EH (cell line): ENCODE measurements around the gene SORCS1.
"Not testable (repeated sequence)": the region's sequence is repeated elsewhere in the genome, so short reads cannot be mapped to it uniquely, and the experiment has no call there.

ENCODE experiments used
- DNase-seq: peaks from one replicate; pipeline ENCODE4 v3.0.0-alpha.2; 2015; ENCODE audit warnings: low read depth

Gene SORCS1

DNA sequence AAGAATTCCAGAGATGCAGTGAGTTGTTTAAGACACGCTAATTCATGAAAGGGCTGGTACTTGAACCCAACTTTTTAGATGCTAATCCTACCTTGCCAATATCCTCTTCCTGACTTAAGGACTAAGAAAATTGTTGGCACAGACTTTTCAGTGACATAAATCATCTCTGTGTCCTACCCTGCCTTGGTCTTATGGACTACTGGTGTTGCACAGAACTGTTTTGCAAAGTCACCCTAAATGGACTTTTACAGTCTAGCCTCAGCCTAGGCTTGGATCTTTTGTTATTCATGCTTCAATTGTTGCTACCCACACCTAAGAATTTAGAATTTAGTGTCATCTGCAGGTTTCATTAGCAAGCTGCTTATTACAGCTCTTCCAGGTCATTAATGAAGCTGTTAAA is 112.7 kb downstream of the SORCS1 start:
- DNase-seq: no peak

DNA sequence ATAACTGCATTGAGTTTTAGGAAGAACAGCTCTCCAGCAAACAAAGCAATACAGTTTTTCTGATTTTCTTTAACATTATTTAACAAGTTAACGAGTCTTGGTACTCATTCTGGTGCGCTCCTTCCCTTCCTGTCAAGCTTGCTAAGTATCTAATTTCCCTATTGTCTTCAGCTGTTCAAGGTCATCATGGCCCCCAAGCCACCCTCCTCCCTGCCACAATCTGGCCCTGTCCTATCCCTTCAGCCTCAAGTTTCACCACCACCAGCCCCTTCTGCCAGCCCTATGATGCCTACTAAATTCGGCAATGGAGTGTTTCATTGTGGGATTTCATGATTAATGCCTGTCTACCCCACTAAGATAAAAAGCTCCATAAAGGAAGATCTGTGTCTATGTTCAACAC is 121.0 kb downstream of the SORCS1 start:
- DNase-seq: no peak

DNA sequence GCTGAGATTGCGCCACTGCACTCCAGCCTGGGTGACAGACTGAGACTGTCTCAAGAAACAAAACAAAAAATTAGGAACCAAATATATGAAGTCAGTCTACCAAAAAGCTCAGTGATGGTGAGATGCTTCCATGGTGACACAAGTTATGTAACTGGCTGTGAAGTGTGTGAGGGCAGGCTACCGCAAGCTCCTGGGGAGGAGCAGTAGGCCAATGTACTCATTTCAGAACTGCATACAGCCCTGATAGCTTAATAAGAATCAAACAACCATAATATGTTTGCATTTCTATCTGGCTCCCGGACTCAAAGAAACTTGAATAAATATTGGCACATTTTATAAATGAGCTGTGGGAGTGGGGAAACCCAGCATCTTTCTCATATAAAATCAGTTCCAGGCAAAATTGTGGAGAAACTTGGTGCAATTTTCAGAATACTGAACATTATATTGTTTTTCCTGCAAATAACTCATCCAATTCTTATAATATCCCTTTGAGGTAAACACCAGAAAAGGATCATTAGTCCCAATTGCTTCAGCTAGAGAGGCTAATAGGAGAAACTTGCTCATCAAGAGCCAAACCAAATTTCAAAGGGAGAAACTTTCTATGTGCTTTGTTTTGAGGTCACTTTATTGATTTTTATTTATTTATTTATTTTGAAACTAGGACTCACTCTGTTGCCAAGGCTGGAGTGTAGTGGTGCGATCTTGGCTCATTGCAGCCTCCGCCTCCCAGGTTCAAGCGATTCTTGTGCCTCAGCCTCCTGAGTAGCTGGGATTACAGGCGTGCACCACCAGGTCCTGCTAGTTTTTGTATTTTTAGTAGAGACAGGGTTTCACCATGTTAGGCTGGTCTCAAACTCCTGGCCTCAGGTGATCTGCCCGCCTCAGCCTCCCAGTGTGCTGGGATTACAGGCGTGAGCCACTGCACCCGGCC is 127.0 kb downstream of the SORCS1 start:
- no peak for DNase-seq

DNA sequence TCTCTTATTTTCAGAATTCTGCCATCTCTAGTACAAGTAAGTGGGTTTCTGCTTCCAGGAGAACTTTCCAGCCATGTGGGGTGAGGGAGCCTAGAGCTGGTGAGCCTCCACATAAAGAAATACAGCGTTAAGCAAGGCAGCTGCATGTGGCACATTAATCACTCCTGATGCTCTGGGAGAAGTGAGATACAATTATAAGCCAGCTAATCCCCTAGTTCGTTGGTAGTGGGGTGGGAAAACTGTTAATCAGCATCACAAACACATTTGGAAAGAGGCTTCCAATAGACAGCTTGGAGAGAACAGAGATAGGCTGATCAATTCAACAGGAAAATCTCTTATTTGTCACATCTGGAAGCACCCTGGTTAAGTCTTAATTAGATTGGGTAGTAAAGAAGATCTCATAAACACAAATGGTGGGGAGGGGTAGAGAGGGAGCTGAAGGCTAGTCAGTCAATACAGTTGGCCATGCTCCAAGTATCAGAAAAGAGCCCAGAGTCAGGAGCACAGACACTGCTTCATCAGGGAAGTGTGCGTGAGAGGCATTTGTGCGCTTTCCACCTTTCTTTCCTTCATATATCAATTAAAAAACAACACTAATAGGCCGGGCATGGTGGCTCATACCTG is 130.6 kb downstream of the SORCS1 start:
- no peak for DNase-seq

DNA sequence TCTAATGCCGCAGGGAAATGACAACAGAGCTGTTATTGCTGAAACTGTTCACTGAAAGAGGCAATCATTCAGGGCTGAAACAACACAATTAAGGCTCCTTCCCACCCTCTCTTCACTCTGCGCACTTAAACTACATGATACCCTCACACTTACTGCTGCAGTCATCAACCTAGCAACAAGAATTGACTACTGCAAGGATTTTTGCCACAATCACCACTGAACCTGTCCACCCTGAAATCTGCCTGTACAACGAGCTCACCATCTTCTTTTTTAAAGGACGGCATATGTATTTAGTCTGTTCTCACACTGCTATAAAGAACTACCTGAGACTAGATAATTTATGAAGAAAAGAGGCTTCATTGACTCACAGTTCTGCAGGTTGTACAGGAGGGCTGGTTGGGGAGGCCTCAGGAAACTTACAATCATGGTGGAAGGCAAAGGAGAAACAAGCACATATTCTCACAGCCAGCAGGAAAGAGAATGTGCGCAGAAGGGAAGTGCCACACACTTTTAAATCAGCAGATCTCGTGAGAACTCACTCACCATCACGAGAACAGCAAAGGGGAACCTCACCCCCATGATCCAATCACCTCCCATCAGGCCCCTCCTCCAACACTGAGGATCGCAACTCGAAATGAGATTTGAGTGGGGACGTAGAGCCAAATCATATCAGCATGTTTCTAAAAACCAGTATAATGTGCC is 131.7 kb downstream of the SORCS1 start:
- DNase-seq: no peak

DNA sequence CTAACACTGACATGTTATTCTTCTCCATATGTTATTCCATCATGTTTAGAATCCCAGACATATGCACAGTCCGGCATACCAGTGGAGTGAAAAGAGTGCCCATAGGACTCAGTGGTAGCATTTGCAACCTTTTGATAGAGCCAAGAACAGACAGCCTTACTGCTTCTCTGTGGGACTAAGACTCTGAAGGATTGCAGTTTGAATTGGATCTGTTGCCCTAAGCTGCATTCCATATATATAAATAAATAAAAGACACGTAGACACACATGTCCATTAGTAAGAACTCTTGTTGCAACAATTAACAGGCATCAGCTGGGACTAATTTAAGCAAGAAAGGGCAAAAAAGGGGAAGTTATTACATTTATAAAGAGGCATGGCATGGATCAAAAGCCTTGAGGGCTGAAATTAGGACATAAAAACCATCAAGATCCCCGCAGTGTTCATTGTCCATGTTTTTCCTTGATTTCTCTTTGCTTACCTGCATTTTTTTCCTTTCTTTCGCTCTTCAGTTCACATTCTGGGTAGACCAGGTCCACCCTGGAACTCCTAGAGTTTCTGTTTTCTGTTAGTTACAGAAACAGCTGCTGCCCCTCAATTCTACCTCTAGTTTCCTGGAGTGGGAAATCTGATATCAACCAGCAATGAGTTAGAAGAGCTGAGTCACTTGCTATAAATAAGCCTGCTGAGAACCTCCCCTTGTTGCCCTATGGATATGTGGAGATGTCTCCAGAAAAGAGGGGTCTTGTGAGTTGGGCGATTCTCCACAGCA is 132.4 kb downstream of the SORCS1 start:
- no peak for DNase-seq

DNA sequence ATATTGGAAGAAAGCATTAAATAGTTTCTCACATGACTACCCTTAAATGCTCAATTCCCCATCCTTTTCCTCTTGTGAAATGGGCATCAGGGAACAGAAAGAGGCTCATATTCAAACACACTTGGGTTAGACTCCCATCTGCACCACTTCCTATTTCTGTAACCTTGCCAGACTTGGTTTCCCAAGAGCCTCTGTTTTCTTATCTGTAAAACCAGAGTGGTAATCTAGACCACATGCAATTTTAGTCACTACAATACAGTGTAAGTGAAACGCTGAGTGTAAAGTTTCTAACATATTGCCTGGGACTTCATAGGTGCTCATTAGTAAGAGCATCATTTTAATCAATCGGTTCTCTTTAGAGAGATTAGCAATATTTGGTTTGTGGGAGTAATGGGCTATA is 136.3 kb downstream of the SORCS1 start:
- DNase-seq: no peak

DNA sequence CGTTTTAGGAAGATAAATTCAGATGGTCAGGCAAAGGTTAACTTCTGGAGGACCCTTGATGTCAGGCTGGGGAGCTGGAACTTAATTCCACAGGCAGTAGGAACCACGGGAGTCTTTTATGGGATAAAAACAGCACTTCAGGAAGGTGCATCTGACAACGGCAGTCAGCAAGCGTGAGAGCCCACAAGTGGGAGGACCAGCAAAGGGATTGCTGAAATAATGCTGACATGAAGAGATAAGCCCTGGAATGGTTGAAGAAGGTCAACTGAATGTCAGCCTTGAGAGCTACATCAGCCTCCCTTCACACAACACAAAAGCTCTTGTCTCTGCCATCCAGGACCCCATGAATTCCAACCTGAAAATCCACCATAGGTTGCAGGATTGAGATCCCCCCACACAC is 138.8 kb downstream of the SORCS1 start:
- no peak for DNase-seq

DNA sequence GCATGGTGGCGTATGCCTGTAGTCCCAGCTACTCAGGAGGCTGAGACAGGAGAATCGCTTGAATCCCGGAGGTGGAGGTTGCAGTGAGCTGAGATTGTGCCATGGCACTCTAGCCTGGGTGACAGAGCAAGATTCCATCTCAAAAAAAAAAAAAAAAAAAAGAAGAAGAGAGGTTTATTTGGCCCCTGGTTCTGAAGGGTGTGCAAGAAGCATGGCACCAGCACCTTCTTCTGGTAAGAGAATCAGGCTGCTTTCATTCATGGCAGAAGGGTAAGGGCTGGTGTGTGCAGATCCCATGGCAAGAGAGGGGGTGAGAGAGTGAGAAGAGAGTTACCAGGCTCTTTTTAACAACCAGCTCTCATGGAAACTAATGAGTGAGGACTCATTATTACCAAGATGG is 140.5 kb downstream of the SORCS1 start:
- DNase-seq: not testable (repeated sequence)

DNA sequence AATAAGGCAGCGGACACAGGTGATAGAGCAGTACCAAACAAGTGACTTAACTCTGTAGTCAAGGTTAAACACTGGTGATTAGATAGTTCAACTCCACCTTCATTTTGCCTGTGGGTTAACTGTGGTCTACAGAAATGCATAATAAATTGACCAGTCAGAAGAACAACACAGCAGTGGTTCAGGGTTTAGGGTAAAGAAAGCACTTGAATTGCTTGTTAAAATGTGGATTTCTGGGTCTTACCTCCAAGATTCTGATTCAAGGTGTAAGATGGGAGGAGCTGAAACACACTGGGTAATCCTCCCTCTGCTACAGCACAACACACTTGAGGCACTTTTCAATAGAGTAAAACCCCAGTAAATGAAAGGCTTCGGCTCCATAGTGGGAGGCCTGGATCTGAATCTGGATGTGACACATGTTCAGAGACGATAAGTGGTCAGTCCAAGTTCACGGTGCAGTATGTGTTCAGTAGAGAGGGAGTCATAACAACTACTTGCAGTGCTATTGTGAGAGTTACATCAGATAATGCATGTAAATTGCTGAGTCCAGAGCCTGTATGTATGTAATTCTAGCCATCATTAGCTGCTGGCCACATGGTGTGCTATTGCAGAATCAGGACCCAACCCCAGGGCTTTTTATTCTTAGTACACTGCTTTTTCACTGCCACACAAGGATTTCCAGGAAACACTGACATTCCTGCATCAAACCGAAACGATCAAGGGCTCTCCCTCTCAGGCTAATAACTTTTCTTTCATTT is 141.7 kb downstream of the SORCS1 start:
- DNase-seq: no peak

DNA sequence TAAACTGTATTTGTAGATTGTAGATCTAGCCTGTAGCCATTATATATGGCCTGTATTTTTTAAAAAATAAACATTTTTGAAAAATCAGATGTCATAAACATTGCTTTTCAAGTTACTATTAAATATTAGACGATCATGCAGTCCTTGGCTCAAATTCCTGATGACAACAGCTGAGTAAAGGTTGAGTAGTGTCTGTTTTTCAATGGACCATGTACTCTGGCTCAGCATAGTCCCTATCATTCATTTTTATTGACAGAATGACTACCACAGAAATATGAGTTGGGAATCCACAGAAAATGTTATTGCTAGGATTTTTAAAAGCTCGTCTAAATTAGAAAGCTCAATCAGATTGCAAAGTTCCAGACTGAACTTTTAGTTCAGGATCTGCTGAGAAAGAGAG is 145.4 kb downstream of the SORCS1 start:
- no peak for DNase-seq

DNA sequence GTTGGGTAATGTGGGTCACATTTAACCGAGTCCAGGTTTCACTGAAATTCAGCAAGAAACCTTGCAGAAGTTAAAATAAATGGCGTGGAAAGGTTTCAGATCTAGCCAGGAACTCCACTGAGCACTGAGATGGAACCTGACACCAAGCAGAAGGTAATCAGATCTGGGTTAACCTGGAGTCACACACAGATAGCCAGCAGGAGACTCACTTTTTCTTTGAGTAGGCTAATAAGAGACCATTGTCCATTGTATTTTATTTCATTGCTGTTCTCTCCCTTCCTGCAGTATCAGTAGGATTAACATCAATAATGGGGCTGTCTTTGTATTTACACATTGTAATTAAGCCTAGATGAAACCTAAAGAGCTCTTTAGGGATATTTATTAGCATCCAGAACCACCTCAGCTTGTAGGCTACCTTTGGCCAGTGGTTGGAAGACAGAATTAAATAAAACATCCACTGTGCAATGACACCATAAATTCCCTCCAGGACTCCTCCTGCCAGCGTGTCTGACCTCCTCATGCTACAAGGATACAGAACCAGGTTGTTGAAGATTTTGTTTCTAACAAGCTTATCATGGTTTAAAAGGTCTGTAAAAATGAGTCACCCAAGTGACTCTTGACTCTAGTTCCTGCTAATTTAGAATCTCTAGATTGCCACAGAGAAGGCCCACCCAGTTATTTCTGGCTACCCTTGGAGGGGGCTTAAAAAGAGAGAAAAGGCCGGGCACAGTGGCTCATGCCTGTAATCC is 151.1 kb downstream of the SORCS1 start:
- no peak for DNase-seq

DNA sequence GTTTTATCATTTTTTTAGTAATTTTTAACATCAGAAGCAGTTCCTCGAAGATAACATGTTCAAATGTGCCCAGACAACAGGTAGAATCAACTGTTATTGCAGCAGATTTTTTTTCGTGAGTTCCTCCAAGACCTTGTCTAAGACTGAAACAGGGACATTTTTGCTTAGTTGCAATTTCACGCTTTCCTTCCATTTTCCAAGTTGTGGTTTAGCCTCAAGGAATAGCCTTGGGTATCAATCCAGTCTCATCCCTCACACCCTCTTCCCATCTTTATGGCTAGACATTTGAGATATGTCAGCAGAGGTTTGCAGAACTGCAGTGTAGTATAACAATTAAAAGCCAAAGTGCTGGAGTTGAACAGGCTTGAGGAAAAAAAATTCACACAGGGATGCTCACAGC is 152.5 kb downstream of the SORCS1 start:
- no peak for DNase-seq

DNA sequence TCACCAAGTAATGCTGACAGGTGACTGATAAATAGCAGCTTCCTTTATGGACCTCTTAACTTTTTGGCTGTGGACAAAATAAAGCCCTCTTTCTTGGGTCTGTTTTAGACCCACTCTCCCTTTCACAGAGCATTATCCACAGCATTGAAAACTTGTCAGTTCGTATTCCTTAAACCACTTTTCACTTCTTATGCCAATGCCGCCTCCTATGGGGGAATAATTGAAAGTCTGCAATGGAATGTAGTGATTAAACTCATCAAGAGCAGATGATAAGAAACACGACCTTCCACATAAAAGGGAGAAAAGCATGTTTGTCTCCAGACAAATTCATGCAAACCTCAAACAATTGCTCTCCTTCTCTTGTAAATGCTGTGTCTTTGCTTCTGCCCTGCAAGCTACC is 153.4 kb downstream of the SORCS1 start:
- no peak for DNase-seq

DNA sequence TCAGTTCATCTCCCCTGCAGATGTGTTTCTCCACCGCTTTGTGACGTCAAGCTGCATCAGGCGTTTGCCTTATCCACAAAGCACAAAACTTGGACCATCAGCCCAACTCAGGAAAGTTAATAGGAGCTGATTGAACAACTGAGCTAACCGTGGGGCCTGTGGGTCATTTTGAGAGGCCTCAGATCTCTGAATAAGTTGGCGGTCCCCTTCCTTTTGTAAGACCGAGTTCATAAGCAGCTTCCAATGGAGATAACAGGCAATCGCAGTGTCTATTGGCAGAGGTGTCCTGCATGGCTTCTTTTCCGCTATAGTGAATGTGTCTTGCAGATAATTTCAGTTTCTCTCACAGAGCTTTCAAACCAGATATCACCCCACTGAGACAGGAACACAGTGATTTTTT is 154.0 kb downstream of the SORCS1 start:
- no peak for DNase-seq

DNA sequence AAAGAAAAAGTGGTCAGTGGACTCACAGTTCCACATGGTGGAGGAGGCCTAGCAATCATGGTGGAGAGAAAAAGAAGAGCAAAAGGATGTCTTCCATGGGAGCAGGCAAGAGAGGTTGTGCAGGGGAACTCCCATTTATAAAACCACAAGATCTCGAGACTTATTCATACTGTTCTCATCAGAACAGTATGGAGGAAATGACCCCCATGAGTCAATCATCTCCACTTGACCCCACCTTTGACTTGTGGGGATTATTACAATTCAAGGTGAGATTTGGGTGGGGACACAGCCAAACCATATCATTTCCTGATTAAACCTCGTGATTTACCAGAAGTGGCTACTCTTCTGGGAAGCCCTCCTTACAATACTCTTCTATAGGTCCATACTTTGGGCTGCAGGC is 160.1 kb downstream of the SORCS1 start:
- DNase-seq: no peak

DNA sequence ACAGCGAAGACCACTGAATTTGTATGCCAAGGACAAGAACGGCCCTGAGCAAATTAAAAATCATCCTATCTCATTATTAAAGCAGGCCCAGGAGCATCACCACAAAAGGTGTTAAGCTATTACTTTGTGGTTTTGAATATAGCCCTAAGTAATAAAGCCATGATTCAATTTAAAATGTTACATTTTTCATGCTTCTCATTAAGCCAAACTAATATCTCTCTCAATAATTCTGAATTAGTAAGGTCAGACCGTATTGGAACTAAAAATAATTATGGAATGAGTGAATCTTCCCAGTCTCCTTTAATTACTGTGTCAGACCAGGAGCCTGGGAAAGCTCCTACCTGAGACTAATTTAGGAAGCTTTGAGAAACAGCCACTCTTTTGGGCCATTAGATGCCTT is 162.4 kb downstream of the SORCS1 start:
- DNase-seq: no peak

DNA sequence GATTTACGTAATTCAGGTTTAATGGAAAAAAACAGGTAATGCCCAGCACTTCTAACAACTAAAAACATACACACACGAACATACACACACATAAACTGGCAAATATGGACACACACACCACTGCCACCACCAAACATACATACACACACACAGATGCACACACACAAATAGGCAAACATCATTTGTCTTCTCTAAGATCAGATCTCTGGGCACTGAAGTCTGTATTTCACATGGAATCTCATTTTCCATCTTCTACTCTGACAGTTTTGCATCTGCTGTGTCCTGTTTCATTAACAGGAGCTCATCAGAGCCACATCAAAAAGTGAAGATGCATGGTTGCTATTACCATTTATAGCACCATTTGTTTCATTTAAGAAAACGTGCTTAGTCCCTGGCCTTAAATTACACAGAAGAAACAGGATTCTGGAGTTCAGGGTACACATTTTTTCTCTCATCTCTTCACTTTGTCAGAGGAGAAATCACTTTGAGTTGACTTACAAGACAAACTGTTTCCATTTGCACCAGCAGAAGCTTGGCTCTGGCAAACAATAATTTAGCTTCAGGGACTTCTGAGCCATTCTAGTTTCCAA is 165.3 kb downstream of the SORCS1 start:
- no peak for DNase-seq

DNA sequence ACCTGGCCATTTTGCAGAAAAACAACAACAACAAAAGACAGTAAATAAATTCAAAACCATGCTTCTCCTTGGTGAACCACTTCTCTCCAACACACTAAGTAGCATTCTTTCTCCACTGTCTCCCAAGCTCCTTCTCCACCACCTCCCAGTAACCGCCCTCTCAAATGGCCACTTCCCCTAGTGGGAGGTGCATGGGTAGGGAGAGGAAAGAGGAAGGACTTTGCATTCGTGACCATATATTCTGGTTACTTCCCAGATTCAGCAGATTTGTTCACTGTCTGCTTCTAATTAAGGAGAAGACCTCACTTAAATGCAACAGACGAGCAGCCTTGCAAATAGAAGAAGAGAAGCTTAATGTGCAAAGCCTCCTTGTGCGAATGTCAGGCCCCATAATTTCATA is 166.8 kb downstream of the SORCS1 start:
- no peak for DNase-seq

DNA sequence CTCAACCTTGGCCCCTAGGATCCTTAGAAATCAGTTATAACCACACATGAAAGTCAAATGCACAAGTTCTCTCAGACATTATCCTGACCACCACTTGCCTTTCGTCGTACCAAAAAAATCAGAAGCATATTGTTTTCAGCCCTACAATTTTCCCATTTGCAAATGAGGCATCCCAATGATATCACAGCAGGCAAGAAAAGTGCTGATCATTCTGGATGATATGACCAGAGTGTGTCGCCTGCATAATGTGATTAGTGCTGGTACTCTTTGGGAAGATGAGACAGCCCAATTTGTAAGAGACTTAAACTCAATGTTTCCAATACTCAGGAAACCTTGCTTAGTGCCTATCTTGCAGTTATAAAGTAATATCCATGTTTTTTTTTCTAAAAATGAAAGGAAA is 168.0 kb downstream of the SORCS1 start:
- DNase-seq: no peak
